ENCODE measurements around the gene EREG.

DNA sequence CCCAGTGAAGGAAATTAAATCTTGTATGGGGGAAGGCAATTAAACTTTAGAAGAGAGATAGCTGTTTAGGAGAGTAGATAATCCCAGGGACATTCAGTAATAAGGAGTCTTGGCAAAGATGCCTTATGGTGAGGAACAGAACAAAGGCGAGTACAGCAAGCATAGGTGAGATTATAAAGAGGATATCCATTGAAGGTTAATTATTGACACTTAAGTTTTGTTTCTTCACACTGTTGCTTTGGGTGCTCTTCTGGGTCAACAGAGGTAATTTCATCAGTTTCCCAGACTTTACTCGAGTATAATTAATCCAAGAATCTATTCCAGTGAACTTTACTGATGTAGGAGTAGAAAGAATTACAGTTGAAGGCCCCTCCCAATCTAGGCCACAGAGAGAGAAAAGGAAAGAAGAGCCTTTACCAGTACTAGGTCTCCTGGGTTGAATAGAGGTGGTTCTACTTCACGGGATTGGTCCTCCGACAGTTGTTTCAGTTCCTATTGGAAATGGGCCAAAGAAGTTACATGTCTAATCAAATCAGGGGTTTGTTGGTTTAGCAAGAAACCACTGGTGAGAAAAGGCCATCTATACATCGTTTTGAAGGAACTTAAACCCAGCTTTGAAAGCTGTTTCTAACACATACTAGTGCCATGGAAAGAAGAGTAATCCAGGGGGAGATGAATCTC lies 29.5 kb upstream of the EREG start:
- TF ChIP-seq, protein P1, sequence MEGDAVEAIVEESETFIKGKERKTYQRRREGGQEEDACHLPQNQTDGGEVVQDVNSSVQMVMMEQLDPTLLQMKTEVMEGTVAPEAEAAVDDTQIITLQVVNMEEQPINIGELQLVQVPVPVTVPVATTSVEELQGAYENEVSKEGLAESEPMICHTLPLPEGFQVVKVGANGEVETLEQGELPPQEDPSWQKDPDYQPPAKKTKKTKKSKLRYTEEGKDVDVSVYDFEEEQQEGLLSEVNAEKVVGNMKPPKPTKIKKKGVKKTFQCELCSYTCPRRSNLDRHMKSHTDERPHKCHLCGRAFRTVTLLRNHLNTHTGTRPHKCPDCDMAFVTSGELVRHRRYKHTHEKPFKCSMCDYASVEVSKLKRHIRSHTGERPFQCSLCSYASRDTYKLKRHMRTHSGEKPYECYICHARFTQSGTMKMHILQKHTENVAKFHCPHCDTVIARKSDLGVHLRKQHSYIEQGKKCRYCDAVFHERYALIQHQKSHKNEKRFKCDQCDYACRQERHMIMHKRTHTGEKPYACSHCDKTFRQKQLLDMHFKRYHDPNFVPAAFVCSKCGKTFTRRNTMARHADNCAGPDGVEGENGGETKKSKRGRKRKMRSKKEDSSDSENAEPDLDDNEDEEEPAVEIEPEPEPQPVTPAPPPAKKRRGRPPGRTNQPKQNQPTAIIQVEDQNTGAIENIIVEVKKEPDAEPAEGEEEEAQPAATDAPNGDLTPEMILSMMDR (IDR thresholded peaks at IDR 0.05): no peak
- no peak for TF ChIP-seq POLR2A (IDR thresholded peaks at IDR 0.05)
